ENCODE data around the gene ADCY1.

Gene ADCY1

DNA sequence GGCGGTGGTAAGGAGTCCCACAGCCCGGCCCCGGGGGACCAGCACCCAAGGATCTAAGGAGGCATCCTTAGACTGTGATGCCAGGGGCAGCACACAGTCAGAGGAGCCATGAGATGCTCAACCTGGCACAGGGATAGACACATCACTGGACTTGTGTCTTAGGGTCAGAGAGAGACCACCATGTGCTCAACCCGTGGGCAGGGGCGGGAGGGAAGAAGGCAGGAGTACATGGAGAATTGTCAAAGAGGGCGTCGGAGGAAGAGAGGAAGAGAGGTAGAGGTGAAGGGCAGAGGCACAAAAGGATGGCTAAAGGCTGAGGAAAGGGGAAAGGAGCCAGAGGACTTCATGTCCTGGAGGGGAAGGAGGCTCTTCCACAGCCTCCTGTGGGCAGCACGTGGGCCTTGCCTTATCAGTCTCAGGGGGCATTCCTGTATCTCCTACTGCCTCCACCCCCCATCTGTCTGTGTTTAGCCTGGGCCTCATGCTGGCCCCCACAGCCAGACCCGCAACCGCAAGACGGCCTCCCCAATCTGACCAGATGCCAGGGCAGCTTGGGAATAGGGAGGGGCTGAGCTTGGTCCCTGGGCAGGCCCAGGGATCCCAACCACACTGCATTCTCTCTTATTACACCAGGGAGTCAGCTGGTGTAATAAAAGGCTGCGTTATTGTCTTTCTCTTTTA lies 2.2 kb downstream of the ADCY1 start:
- no peak for DNase-seq (ENCODE audit: low read depth)

DNA sequence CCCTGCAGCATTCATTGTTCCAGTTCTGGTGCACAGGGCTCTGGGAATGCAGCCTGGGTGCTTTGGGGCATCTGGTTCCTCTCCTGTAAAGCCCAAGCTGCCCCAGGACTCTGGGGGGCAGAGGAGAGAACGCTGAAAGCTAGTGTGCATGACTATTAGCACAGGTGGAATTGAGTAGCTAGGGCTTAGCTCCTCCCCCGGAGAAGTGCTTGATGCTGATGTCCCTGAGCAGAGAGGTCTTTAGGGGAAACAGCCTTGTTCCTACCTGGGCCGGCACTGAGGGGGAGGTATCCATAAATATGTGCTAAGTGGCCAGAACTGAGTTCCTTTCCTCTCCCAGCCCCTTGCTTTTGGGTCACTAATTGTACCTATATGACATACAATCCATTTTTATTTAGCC lies 3.9 kb downstream of the ADCY1 start:
- no peak for DNase-seq (ENCODE audit: low read depth)

DNA sequence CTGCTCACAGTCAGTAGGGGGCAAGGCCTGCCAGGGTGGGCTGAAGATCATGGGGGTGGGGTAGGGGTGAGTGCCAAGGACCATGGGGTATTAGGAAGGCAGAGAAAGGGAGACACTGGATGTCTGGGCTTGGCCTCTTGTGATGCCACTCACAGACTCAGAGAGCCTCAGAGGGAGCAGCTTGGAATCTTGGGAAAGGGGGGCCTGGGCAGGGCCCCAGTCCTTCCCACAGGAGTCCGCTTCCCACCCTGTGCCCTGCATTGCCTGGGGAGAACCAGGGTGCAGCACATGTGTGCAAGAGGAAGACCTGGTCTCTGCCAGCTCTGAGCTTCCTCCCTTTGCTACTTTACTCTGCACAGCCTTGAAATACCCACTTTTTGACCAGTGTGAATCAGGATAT lies 4.3 kb downstream of the ADCY1 start:
- no peak for DNase-seq (ENCODE audit: low read depth)

DNA sequence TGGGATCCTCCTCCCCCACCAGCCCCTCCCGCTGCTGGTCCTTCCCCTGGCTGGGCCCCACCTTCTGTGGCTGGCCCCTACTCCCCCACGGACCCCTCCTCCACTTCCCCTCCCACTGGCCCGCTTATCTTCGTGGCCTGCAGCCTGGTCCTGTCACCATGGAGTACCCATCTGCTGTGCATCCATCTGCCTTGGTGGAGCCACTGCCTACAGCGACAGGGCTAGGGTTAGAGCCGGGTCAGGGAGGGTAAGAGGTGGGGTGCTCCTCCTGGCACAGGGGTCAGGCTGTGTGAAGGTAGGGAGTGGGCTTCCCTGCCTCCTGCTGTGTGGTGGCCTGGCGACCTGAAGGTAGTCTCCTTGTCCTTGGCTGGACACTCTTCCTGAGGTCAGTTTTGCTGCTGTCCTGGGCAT lies 5.2 kb downstream of the ADCY1 start:
- no peak for DNase-seq (ENCODE audit: low read depth)

DNA sequence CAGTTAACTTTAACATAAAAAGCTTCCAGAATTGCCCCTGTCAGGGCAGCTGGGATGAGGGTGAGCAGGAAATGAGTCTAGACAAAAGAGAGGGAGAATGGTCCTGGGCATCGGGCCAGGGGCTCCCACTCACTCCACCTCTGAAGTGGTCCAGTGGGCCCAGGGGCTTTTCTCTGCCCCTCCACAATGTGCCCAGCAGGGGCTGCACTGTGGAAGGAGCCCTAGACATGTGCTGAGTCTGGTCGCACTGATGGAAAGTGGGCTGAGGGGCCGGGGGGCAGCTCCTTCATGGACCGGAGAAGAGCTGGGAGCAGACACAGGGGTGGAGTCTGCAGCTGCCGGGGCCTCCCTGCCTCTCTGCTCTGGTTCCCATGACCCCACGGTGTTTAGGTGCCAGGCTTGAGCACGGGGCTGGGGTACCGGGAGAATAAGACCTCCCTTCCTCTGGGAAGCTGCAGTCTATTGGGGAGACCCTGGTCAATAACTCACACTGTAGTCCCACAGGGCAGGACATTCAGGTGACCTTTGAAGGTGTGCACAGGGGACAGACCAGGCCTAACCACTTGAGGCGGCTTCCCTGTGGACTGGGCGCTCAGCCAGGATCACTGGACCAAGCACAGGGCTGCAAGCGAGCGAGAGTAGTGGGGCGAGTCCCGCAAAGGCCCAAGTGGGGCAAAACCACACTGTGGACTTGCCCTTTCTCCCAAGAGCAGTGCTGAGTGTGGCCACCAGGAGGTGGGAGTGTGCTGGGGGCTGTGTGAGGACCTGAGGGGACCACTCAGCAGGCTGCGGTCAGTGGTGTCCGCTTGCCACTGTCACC lies 6.1 kb downstream of the ADCY1 start:
- no peak for DNase-seq (ENCODE audit: low read depth)

DNA sequence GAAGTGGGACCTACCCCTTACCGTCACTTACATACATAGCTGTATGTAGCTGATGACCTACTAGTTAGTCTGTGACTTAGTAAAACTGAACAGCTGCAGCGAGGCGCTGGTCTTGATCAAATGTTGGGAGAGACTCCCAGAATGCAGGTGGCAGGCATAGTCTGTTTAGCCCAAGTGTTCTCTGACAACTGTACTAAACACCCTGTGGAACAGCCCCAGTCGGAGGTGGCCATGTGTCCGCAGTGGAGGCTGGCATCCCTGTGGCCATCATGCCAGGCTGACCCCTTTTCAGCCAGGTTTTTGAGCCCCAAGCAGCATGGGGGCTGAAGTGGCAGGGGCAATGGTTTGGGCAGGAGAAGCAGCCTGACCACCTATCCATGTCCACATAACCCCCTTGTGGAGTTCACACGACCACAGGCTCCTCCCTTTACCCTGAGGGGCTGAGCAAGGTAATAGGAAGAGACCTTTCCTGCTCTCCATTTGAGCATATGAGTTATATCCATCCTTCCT lies 7.2 kb downstream of the ADCY1 start:
- no peak for DNase-seq (ENCODE audit: low read depth)

DNA sequence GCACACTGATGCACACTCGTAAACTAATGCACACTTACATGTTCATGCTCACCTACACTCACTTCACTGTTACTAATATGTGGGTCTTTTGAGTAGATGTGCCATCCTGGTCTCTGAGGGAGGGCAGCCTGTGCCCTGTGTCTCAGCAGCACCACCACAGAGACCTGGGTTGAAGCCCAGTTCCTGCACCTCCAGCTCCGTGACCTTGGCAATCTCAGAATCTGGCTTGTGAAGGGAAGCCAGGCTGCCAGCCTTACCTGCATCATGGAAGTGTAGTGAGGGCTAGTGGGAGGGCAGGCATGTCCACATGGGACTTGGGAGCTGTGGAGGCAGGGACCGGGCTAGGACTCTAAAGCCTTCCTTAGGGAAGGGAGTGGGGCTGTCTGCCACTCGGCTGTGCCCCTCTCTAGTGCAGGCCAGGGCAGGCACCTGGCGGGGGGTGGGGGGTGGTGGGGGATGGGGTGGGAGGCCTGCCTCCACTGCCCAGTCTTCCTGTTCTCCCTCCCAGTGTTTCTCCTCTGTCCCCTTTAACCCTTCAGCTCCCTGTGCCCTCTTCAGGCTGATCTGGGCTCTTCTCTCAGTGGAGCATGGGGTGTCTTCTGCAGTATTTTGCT lies 8.1 kb downstream of the ADCY1 start:
- DNase-seq (ENCODE audit: low read depth) = no peak

DNA sequence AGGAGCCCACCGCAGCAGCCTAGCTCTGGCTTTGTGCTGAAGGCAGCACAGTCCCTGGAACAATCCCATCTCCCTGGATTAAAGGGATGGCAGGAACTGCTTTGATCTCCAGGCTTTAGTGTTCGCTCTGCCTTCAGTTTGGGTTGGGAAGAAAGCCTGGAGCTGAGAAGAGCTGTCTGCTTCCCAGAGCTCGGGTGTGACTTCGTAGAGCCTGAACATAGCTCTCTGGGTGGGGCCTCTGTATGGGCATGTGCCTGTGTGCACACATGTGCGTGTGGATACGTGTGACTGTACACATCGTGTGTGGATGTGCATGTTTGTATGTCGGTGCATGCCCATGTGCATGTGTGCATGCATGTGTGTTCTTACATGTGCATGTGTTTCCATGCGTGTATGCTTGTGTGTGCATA lies 8.7 kb downstream of the ADCY1 start:
- no peak for DNase-seq (ENCODE audit: low read depth)

DNA sequence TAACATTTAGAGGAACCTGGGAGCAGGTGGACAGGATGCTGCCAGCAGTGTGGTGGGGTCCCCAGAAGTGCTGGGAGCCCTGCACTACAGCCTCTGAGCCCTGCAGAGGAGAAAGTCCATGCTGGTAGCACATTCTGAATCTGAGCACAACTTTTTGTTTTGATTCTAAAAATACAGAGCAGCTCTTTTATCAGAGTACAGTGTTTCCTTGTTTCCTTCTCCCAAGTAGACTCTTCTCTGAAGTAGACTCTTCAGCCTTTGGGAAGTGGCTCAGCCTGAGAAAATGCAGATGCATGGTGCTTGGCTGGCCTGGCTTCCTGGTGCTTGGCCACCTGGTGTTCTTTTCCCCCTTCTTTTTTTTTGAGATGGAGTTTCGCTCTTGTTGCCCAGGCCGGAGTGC lies 9.1 kb downstream of the ADCY1 start:
- no peak for DNase-seq (ENCODE audit: low read depth)

DNA sequence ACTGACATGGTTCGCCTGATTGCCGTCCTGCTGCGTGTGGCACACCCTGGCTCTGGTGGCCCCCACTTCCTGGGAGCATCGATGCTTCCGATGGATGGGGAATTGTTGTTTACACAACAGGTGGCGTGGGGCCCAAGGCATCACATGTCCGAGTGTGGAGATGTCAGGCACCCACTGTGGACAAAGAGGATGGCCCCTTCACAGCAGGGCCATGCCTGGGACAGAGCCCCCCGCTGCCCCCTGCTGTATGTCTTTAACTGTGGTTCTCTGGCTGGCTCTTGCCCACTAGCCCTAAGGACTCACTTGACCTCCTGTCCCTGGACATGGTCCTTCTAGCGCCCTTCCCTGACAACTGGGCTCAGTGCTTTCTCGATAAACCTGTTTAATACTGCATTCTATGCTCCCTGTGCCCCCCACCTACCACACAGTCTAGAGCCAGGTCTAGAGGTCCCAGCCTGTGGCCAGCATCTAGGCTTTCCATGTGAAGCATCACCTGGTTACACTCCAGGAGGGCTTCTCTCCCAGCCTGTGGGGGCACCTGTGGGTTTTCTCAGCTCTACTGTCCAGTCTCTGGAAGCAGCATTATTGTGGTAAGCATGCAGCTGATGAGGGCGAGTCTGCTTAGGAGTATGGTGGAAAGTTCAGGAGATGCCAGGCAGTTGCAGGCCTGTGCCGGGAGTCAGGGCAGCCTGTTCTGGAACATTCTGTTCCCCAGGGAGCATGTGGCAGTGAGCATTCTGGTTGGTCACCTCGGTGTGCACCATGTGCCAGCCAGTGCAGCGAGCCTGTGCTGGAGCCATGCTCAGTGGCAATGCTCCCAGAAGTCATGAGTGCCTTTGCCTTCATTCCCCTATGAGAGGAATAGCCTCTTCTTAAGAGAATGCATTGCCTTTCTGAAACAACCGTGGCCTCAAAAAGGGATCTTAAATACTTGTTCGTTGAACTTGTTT lies 10.4 kb downstream of the ADCY1 start:
- no peak for DNase-seq (ENCODE audit: low read depth)

DNA sequence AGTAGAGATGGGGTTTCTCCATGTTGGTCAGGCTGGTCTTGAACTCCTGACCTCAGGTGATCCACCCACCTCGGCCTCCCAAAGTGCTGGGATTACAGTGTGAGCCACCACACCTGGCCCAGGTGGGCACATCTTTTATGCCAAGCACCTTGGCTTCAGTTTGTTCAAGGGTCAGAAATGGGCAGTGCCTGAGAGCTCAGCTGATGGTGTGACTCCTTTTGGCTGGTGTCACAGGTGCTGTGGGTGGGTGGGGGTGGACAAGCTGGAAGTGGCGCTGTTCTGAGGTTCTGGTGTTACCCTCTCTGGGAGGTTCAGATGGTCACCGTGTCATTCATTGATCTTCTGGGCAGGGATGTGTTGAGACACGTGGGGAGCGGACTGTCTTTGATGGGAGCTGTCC lies 11.5 kb downstream of the ADCY1 start:
- DNase-seq (ENCODE audit: low read depth) = no peak

DNA sequence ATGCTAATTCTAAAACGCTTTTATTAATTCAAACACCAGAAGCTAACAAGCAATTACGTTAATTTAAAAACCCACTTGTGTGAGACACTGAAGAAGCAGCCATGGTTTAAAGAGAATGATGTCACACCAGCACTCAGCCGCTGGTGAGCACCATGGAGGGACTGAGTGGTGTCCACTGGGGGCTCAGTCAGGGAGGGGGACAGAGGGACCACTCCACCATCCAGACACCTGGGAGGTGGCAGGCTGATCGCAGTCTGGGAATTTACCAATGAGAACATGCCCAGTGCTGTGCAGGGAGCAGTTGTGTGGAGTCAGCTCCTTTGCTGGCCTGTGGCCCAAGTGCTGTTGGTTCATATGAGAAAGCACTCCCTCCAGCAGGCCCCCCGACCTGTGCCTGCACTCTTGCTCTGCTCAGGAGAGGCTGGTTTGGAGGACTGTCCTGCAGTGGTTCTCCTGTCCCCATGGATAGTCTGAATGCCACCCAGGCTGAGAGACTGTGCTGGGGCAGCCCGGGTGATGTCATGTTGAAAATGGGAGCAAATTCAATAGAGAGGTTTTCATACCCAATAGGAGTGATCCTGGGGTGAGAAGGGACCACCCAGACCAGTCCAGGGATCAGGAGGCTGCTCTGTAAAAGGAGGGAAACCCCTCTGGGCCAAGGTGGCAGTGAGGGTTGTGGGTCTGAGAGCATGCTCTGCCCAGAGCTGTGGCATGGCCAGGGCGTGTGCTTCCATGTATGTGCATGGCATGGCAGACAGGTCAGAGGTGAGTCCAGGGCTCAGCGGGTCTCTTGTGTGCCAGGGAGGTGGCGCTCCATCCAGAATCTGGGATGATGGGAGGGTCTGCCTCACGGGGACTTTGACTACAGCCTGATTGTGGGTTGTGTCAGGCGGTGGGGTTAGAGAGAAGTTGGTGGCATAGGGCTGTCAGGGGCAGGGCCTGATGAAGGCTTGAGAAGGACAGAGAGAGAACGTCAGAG lies 12.7 kb downstream of the ADCY1 start:
- DNase-seq (ENCODE audit: low read depth) = no peak

DNA sequence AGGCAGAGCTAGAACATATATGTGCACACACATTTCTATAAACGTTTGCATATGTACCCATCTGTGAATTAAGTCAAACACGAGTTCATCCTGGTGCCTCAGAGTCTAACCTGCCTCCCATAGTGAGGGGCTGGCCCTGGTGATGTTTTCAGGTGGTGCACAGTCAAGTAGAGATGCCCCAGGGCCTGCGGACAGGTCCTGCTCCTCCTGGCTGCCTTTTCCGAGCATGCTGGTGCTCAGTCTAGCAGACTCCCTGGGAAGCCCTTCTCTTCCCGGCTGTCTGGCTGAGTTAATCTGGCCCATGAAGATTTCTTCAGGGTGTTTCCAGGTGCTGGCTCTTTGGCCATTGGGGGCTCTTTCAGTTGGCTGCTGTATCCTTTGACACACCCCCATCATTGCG lies 14.3 kb downstream of the ADCY1 start:
- no peak for DNase-seq (ENCODE audit: low read depth)

DNA sequence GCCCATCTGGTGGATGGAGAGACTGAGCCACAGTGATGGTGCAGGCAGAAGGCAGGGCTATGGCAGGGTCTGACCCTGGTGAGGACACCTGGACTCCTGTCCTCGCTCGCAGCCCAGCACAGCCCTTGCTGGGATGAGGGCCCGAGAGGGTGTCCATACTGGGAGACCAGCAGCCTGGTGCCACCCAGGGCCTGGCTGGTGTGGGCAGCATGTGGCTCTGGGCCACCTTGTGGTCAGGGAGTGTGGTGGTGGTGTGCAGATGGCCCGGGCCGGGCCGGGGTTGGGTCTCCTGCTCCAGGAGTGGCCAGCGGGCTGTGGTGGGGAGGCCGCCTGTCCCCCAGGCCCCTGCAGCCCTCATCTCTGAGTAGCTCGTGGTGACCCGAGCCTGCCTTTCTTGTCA lies 14.9 kb downstream of the ADCY1 start:
- no peak for DNase-seq (ENCODE audit: low read depth)

DNA sequence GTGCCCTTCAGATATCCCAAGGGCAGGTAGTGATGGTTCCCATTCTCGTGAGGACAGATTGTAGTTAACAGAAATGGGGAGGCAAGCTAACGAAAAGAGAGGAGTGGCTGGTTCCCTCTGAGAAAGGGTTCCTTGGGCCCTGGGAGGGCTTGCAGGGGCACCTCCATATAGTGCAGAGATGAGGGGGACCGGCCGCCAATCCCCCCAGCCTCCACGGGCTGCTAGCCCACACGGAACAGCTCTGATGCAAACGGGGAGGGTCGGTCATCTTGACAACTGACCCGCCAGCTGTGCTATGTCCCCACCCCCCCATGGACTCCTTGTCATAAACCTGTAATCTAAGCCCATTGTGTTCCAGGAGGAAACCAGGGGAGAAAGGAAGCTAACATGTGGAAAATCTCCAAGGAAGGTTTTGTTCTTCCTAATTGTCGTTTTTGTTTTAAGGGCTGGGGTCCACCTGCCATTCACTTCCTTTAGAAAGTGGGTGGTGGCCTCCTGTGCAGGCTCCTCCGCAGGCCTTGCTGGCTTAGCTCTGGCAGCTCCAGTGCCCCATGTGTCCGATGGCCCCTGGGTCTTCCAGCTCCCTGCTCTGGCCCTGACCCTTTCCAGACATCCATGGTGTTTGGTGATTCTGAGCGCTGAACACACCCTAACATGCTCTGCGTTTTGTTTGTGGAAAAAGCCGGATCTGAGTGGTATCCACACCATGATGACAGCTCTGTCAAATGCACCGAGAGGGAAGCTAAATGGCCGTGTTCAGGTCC lies 15.9 kb downstream of the ADCY1 start:
- DNase-seq (ENCODE audit: low read depth) = no peak

DNA sequence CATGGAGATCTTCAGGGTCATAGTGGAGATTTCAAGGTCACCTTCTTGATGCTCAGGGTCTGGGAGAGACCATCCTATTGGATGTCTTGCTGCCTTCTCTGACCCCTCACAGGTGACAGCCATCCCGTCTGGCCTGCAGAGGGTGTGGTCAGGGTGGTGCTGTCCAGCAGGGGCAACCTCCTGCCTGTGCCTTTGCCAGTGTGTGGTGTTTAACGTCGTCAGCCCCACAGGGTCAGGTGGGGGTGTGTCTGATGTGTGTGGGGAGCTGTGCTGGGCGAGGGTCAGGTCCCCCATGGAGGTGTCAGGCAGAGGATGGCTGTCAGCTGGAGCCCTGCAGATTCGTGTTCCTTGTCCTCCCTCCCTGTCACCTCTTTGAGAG lies 16.5 kb downstream of the ADCY1 start:
- no peak for DNase-seq (ENCODE audit: low read depth)

DNA sequence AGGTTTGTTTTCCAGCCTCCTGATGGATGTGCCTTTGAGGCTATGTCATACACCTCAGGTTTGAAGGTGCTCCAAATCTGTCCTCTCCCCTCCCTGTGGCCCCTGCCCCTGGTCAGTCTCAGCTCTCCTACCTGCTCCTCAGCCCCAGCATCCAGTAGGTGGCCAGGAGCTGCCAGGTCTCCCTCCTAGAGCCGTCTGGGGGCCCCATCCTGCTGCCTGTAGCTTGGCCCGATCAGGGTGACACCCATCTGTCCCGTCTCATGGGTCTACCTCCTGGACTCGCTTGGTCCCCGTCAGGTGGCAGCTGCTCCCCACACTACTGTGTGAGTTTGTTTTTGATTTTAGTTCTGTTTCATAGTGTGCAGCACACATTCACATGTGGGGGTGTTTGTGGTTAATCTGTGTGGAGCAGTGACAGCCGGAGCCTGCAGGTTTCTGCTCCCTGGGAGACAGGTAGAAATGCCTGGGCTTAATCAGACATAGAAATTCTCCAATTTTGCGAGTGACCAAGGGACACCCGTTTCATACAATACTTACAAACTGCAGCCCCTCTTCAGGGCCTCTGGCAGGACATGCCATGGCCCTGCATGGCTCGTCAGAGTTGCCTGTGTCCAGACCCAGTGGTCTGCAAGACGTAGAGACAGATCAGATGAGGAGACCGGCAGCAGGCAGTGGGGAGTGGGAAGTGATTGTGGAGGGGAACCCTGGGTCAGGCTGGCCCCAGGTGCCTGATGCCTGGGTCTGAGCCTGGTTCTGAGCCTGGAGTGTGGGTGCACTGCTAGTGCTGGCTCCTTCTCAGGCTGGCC lies 17.1 kb downstream of the ADCY1 start:
- no peak for DNase-seq (ENCODE audit: low read depth)

DNA sequence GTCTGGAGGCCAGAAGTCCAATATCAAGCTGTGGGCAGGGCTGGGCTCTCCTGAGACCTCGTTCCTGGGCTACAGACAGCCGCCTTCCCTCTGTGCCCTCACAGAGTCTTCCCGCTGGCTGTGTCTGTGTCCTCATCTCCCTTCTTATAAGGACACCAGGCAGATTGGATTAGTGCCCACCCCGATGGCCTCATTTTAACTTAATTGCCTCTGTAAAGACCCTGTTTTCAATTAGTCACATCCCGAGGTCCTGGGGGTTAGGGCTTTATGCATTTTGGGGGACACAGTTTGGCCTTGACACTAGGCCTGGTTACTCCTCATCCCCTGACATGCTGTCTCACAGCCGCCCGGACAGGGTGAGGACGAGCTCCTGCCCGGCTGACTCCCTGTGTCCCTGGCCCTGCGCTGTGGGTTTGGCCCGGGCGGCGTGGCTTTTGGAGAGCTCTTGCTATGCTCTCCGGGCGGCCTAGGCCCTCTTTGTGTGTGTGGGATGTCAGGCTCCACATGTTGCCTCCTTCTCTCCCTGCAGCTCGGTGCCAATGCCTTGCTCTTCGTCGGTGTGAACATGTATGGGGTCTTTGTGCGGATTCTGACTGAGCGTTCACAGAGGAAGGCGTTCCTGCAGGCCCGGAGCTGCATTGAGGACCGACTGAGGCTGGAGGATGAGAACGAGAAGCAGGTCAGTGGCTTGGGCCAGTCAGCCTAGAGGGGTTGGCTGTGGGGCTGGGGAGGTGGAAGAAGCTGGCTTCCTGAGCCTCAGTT lies 18.2 kb downstream of the ADCY1 start:
- no peak for DNase-seq (ENCODE audit: low read depth)

Measured in activated T-cell treated with anti-CD3 and anti-CD28 coated beads for 24 hours (primary cell).